OCI-LY7 (cell line): ENCODE data around the gene KLF11. TPM values are rescaled to one million over a fixed set of nuclear protein-coding genes. Genes with fewer than 3 reads are reported as not detected.

Source experiments
- BruUV-seq: library from RNA; stranded (reverse); fragments of 400-500 nt; replicated peaks from 2 replicates; lab custom pipeline; 2021; lab: Mats Ljungman, UMichigan
- CTCF ChIA-PET: fragments of 300-600 bp; sonication (Branson Sonifier 250); formaldehyde crosslinking; loops from one replicate; lab custom pipeline; 2022; ENCODE audit warnings: antibody characterized with exemption; ENCODE audit not compliant: unreplicated experiment; lab: Charles Lee
- POLR2A ChIA-PET: fragments of 300-600 bp; sonication (Branson Sonifier 250); formaldehyde crosslinking; loops from one replicate; lab custom pipeline; 2022; ENCODE audit warnings: antibody characterized with exemption; lab: Charles Lee
- DNase-seq: peaks from one replicate; pipeline ENCODE4 v3.0.0-alpha.2; 2015; ENCODE audit warnings: low spot score
- H2AFZ ChIP-seq: fragments of 200-600 bp; sonication (generic), shearing (Covaris generic); 2 replicates; pipeline ENCODE4 v1.6.1; 2014; ENCODE audit warnings: mild to moderate bottlenecking, antibody characterized with exemption, low read length, moderate library complexity
- H3K27ac ChIP-seq: fragments of 200-600 bp; sonication (generic); 2 replicates; pipeline ENCODE4 v1.5.1; 2014; ENCODE audit warnings: mixed run types, low read depth, mild to moderate bottlenecking, moderate library complexity, low read length, inconsistent platforms; ENCODE audit not compliant: poor library complexity, severe bottlenecking
- H3K36me3 ChIP-seq: fragments of 200-600 bp; sonication (generic); 2 replicates; pipeline ENCODE4 v1.6.1; 2014; ENCODE audit warnings: mild to moderate bottlenecking, antibody characterized with exemption, low read length, moderate library complexity, mixed read lengths; ENCODE audit not compliant: insufficient read depth
- H3K4me1 ChIP-seq: fragments of 200-600 bp; sonication (generic); 2 replicates; pipeline ENCODE4 v1.5.1; 2014; ENCODE audit warnings: mild to moderate bottlenecking, low read length; ENCODE audit not compliant: insufficient read depth, poor library complexity, severe bottlenecking
- H3K4me2 ChIP-seq: fragments of 200-600 bp; sonication (generic); 2 replicates; pipeline ENCODE4 v1.6.1; 2014; ENCODE audit warnings: mild to moderate bottlenecking, low read length
- H3K4me3 ChIP-seq: fragments of 200-600 bp; sonication (generic); 2 replicates; pipeline ENCODE4 v1.5.1; 2014; ENCODE audit warnings: mild to moderate bottlenecking, low read depth, low read length; ENCODE audit not compliant: poor library complexity, severe bottlenecking
- H3K79me2 ChIP-seq: fragments of 200-600 bp; sonication (generic); 2 replicates; pipeline ENCODE4 v1.6.1; 2016; ENCODE audit warnings: low read depth, mild to moderate bottlenecking, low read length, moderate library complexity, mixed read lengths; ENCODE audit not compliant: insufficient read depth
- H3K9me2 ChIP-seq: fragments of 200-600 bp; sonication (generic); 2 replicates; pipeline ENCODE4 v1.6.1; 2016; ENCODE audit warnings: mild to moderate bottlenecking, low read length, mixed read lengths; ENCODE audit not compliant: insufficient read depth
- H3K9me3 ChIP-seq: fragments of 200-600 bp; sonication (generic); 2 replicates; pipeline ENCODE4 v1.6.1; 2014; ENCODE audit warnings: mild to moderate bottlenecking, mixed run types, low read length, mixed read lengths
- H4K20me1 ChIP-seq: fragments of 200-600 bp; sonication (generic); 2 replicates; pipeline ENCODE4 v1.6.1; 2014; ENCODE audit warnings: mild to moderate bottlenecking, antibody characterized with exemption, low read length, moderate library complexity, mixed read lengths; ENCODE audit not compliant: insufficient read depth
- EZH2phosphoT487 ChIP-seq: fragments of 200-600 bp; sonication (generic); IDR thresholded peaks from 2 replicates; pipeline ENCODE4 v1.6.1; 2018; ENCODE audit warnings: low read depth, borderline replicate concordance, mild to moderate bottlenecking, mixed run types, antibody characterized with exemption, low read length, moderate library complexity, mixed read lengths
- intact Hi-C: fragments of 100-400 bp; cut with micrococcal nuclease; formaldehyde crosslinking; loops from one replicate; pipeline ENCODE4 v1.10.0; 2022; ENCODE audit not compliant: unreplicated experiment
- total RNA-seq, 2 experiments: library from RNA; depleted of rRNA in 1 of 2; stranded (reverse); fragments of >200 nt in 1 of 2; shearing (Covaris generic) in 1 of 2; gene quantifications; 2 replicates each; pipeline ENCODE4 v1.2.3, GENCODE V29; 2014 to 2022
- TF ChIP-seq, protein P1 (sequence below): fragments of 200-600 bp; sonication (generic); conservative IDR thresholded peaks from 2 replicates; pipeline ENCODE4 v1.5.1; 2014; ENCODE audit warnings: mild to moderate bottlenecking, antibody characterized with exemption, low read length, moderate library complexity, mixed read lengths

The KLF11 gene
- total RNA-seq, 2 experiments from 2014 or later = 6.5 to 14.9 TPM

DNA sequence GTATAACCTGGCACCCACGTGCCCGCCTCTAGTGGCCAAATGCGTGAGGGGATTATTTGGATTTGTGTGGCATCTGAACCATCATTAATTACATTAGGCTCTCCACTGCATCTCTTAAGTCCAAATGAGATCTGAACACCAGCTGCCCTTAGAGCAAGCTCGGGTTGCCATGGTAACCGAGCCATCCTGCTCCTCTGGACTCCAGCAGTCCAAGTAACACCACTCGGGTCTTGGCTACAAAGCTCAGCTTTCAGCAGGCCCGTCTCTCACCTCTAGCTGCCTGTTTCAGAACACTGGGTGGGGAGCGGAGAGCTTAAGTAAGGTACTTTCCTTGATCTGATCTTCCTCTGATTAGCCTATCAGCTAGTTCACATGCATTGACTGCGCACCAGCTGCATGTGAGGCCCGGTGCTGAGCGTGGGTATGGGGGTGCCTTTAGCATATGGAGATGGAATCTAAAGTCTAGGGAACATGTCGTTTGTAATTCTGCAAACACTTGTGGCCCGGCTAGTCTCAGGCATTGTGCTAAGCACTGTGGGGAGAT is 51.0 kb downstream of the KLF11 start:
- H3K9me2 ChIP-seq = no peaks in the 10 kb centered on the region
- no peak for TF ChIP-seq EZH2phosphoT487
- TF ChIP-seq, protein P1, sequence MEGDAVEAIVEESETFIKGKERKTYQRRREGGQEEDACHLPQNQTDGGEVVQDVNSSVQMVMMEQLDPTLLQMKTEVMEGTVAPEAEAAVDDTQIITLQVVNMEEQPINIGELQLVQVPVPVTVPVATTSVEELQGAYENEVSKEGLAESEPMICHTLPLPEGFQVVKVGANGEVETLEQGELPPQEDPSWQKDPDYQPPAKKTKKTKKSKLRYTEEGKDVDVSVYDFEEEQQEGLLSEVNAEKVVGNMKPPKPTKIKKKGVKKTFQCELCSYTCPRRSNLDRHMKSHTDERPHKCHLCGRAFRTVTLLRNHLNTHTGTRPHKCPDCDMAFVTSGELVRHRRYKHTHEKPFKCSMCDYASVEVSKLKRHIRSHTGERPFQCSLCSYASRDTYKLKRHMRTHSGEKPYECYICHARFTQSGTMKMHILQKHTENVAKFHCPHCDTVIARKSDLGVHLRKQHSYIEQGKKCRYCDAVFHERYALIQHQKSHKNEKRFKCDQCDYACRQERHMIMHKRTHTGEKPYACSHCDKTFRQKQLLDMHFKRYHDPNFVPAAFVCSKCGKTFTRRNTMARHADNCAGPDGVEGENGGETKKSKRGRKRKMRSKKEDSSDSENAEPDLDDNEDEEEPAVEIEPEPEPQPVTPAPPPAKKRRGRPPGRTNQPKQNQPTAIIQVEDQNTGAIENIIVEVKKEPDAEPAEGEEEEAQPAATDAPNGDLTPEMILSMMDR = no peak
- no peak for DNase-seq
- no peaks in the 10 kb centered on the region for H3K79me2 ChIP-seq
- intact Hi-C loops = no loop called here
- CTCF ChIA-PET = interaction anchor here (1.1 to 2.2 kb wide), 2 partner anchors 12 to 14 kb away, joined by 3 to 7 read pairs; no protein-coding TSS in a partner anchor
- no peaks in the 10 kb centered on the region for H3K9me3 ChIP-seq
- H4K20me1 ChIP-seq = no peaks in the 10 kb centered on the region
- no peaks in the 10 kb centered on the region for H3K36me3 ChIP-seq
- no TSS peak for BruUV-seq
- POLR2A ChIA-PET = interaction anchor here (0.6 to 0.8 kb wide), 2 partner anchors 9 to 730 kb away, joined by 4 to 7 read pairs; no protein-coding TSS in a partner anchor
- H3K4me3 ChIP-seq = no peak overlapping the region
- H3K4me1 ChIP-seq = peaks cover 13% of the 10 kb centered on the region
- H3K27ac ChIP-seq = no peak overlapping the region
- H2AFZ ChIP-seq = no peak overlapping the region
- H3K4me2 ChIP-seq = no peak overlapping the region

DNA sequence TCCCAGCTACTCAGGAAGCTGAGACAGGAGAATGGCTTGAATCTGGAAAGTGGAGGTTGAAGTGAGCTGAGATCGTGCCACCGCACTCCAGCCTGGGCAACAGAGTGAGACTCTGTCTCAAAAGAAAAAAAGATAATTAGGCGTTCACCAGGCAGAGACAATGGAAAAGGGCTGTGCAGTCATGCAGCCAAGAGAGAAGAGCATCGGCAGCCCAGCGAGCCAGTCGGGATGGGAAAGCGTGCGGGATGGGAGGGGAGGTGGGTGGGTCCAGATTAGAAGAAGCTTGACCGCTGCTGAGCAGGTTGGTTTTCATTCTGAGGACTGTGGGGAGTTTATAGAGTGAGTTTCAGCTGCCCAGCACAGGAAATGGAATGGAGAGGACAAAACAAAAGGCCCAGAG is 51.8 kb downstream of the KLF11 start:
- ChIA-PET CTCF (interaction anchor here (1.0 to 2.2 kb wide), 3 partner anchors 12 to 23 kb away, joined by 3 to 7 read pairs (median 5); no protein-coding TSS in a partner anchor), POLR2A (interaction anchor here (0.6 to 2.3 kb wide), 3 partner anchors 12 to 731 kb away, joined by 3 to 6 read pairs (median 4); no protein-coding TSS in a partner anchor)
- intact Hi-C loops = no loop called here
- Histone ChIP-seq H2AFZ (no peak overlapping the region), H3K4me1 (peaks cover 4% of the 10 kb centered on the region), H3K9me2 (no peaks in the 10 kb centered on the region), H3K36me3 (no peaks in the 10 kb centered on the region), H3K79me2 (no peaks in the 10 kb centered on the region), H3K4me3 (no peak overlapping the region), H3K9me3 (no peaks in the 10 kb centered on the region), H3K27ac (no peak overlapping the region), H4K20me1 (no peaks in the 10 kb centered on the region), H3K4me2 (no peak overlapping the region)
- no peak for TF ChIP-seq EZH2phosphoT487
- TF ChIP-seq, protein P1 = no peak
- DNase-seq = no peak
- BruUV-seq = no TSS peak

DNA sequence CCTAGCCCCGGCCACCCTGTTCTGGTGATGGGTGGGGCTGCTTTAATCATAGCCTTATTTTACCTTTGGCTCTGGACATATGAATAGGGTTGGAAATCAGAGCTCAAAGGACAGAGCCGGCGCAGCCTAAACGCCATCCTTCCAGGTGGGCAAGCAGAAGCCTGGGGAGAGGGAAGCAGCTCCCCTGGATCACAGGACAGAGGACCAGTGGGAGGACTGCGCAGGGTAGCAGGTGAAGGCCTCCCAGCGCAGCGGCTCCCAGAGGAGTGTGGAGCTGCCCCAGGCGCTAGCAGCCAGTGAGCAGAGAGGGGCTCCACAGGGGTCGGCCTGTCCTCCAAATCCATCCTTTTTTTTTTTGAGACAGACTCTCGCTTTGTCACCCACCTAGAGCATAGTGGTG is 53.3 kb downstream of the KLF11 start:
- no peaks in the 10 kb centered on the region for H3K36me3 ChIP-seq
- no peak overlapping the region for H3K4me2 ChIP-seq
- ChIA-PET CTCF (interaction anchor here (0.7 to 2.8 kb wide), 4 partner anchors 11 to 24 kb away, joined by 3 to 23 read pairs (median 6); no protein-coding TSS in a partner anchor), POLR2A (interaction anchor here (0.6 to 2.3 kb wide), 4 partner anchors 12 to 118 kb away, joined by 3 to 8 read pairs (median 5); no protein-coding TSS in a partner anchor)
- BruUV-seq = no TSS peak
- H2AFZ ChIP-seq = no peak overlapping the region
- DNase-seq = no peak
- H3K27ac ChIP-seq = no peak overlapping the region
- H3K4me1 ChIP-seq = peaks cover 7% of the 10 kb centered on the region
- H3K9me2 ChIP-seq = no peaks in the 10 kb centered on the region
- intact Hi-C loops = loop anchor here (1.0 kb wide), 2 partner anchors 14 to 24 kb away; no protein-coding TSS in a partner anchor
- TF ChIP-seq EZH2phosphoT487 = no peak
- TF ChIP-seq, protein P1 = no peak
- no peaks in the 10 kb centered on the region for H4K20me1 ChIP-seq
- H3K79me2 ChIP-seq = no peaks in the 10 kb centered on the region
- H3K9me3 ChIP-seq = no peaks in the 10 kb centered on the region
- H3K4me3 ChIP-seq = no peak overlapping the region
